Occipital lobe (tissue), 2 donors: Measurements from ENCODE around the gene UBXN11. TPM values are rescaled to one million over a fixed set of nuclear protein-coding genes. Genes with fewer than 3 reads are reported as not detected.

Source experiments
- DNase-seq: peaks from one replicate; lab custom pipeline; 2025; lab: John Stamatoyannopoulos, UW
- total RNA-seq: library from RNA; depleted of rRNA; stranded (reverse); fragments of >200 nt; gene quantifications from one replicate; pipeline ENCODE4 v1.2.3, GENCODE V29; 2014

Gene UBXN11
- total RNA-seq, 1 donor from 2014 or later, result 5.0 TPM

GRCh38 chr1:26268290-26269197 is 37.9 kb downstream of the UBXN11 start:
- DNase-seq, result no peak

GRCh38 chr1:26265405-26265804 is 41.0 kb downstream of the UBXN11 start:
- DNase-seq, result no peak

DNA sequence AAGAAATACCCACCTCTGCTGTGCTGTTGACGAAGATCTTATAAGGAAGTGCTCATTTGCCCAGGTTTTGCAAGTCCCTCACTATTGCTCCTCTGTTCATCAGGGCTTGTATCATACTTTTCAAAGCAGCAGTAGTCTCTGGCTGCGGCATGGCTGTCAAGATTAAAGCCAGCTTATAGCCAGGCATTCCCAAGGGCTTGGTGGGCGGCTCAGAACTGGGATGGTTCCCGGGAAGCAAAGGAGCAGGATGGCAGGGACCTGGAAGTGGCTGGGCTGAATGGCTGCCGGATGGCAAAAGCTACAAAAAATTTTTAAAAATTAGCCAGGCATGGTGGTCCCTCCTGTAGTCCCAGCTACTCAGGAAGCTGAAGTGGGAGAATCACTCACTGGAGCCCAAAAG is 43.2 kb downstream of the UBXN11 start:
- no peak for DNase-seq

DNA sequence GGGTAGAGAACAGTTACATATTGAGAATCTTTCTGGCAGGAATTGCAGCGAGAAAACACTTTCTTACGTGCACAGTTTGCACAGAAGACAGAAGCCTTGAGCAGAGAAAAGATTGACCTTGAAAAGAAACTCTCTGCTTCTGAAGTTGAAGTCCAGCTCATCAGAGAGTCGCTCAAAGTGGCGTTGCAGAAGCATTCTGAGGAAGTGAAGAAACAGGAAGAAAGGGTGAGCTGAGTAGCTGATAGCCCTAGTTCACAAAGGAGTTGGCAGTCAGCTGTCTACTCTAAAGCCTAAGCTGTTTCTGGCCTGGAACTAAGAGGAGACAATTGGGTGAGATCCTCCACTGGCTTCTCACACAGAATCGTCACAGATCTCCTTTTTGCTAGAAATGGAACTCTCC is 46.9 kb downstream of the UBXN11 start:
- DNase-seq, result no peak

GRCh38 chr1:26259005-26259404 is 47.4 kb downstream of the UBXN11 start:
- no peak for DNase-seq

GRCh38 chr1:26257222-26257621 is 49.2 kb downstream of the UBXN11 start:
- no peak for DNase-seq

DNA sequence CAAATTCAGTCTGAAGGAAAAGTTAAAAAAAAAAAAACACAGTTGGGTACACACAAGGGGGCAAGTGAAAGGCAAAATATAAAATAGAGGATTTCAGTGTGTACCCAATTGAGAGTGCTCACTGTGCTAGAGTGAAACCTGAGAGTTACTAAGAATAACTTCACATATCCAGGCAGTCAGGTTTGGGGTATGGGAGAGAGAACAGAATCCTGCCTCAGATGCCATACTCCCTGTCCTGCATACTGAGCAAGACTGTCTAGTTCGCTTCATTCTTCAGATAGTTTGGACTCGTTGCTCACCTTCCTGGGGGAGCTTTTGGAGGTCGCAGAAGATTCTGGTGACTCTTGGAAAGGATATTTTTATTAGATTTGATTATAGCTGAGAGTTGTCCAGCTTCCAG is 52.0 kb downstream of the UBXN11 start:
- DNase-seq, result no peak

GRCh38 chr1:26252718-26253117 is 53.7 kb downstream of the UBXN11 start:
- no peak for DNase-seq

DNA sequence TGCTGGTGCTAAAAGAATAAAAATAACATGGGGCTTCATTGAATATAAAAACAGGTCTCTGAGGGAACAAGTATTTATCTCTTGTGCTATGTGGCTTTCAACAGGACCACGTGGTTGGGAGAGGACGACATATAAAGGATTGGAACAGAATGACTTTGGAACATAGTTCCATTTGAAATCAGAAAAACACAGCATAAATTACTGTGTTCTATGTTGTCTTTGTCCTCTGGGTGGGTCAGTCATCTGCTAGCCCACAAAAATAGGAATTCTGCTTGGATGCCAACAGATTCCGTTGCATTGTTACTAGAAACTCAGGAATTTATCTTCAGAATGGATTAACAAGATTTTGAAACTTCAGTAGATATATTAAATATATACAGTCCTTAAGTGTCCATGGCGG is 66.5 kb downstream of the UBXN11 start:
- DNase-seq, result peak; percentile 7

DNA sequence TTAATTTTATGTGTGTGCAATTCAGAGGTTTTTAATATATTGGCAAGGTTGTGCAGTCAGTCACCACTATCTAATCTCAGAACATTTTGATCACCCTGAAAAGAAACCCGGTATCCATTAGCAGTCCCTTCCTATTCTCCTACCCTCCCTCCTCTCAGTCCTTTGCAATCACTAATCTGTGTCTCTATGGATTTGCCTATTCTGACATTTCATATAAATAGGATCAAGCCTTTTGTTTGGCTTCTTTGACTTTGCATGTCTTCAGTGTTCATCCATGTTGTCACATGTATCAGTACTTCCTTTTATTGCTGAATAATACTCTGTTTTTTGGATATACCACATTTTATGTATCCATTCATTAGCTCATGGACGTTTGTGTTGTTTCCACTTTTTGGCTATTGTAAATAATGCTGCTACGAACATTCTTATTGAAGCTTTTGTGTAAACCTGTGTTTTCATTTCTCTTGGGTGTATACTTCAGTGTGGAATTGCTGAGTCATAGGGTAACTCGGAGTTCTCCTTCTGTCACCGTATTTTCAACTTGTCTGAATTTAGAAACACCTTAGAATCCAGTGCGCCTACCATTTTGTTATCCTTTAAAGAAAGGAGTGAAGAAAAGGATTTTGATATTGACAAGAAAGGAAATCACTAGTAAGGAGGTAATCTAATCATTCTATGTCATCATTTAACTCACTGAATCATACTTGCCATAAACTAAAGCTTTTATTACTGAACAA is 69.0 kb downstream of the UBXN11 start:
- no peak for DNase-seq

DNA sequence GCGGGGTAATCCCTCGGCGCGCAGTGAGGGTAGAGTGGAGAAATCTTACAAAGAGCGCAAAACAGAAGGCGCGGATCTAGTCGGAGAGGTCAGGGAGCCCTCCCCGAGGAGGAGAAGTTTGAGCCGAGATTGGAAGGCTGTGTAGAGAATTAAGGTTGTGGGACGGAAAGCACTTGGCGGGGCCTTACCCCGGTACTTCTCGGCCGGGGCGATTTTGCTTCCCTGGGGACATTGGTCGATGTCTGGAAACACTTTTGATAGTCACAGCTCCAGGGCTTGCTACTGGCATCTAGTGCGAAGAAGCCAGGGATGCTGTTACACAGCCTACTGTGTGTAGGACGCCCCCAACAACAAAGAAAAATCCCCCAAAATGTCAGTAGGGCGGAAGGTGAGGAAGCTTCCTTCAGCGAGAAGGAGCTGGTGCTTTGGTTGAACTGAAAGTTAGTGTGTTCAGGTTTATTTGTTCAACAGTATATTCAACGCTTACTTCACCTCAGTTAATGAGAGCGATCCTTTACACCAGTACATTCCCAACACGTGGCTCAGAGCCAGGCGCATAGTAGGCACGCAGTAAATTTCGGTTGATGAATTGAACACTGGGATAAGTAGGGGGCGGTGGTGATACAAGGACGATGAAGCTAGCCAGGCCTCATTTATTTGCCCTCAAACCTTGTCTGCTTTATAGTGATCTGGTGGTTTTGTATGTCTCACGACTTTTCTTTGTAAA is 71.6 kb downstream of the UBXN11 start:
- DNase-seq, result no peak

DNA sequence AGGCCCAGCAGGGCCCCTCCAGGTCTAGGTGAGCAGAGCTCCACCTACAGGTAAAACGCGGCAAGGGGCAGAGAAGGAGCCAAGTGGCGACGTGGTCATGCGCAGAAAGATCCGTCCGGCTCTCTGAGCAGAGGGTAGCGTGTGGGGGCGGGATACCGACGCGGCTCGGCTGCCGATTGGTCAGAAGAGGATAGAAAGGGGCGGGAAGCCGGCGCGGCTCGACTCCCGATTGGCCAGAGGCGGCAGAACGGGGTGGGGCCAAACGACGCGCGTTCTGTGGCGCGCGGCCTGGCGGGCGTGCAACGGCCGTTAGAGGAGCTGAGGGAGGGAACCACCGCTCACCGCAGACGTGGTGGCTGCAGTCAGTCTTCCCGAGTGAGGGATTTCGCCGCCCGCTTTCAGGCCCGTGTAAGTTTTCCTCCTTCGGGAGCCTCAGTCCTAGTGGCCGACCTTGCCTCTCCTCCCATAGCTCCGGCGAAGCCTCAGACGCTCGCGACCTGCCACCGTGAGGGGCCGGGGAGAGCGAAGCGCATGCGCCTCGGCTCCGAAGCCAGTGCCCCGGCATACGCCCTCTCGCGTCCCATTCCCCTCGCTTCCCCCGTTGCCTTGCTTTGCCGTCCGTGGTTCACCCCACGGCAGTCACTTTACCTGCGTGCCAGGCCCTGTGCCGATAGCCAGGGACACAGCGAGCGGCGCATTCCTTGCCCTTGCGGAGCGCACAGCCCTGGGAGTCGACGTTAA is 72.4 kb downstream of the UBXN11 start, which contains the start of gene CEP85:
CEP85 (plus strand) TSS at position 298 of the 741 bp plus-strand sequence. CDS start 5,584 bp downstream, outside the sequence.
- DNase-seq, result peak; percentile 97

Other genes starting within 250 kb of the UBXN11 start
- 0.16 TPM for gene TRIM63, start 239.0 kb downstream of the UBXN11 start, total RNA-seq
- gene PDIK1L, start 194.8 kb downstream of the UBXN11 start, total RNA-seq, result 93.6 TPM
- 0.47 TPM for gene FAM110D, start 147.6 kb downstream of the UBXN11 start, total RNA-seq
- gene C1orf232, start 137.7 kb downstream of the UBXN11 start, total RNA-seq, result not detected
- gene ZNF593, start 136.7 kb downstream of the UBXN11 start, total RNA-seq, result 8.0 TPM
- gene ZNF593OS, start 134.8 kb downstream of the UBXN11 start, total RNA-seq, result not detected
- gene CNKSR1, start 129.1 kb downstream of the UBXN11 start, total RNA-seq, result 3.1 TPM
- not detected for gene CATSPER4, start 116.0 kb downstream of the UBXN11 start, total RNA-seq
- gene CEP85, start 72.4 kb downstream of the UBXN11 start, total RNA-seq, result 11.5 TPM
- 8.4 TPM for gene SH3BGRL3, start 26.6 kb downstream of the UBXN11 start, total RNA-seq
- gene CD52, start 11.3 kb upstream of the UBXN11 start, total RNA-seq, result 1.1 TPM
- gene CRYBG2, start 47.5 kb upstream of the UBXN11 start, total RNA-seq, result 1.1 TPM
- gene ZNF683, start 66.1 kb upstream of the UBXN11 start, total RNA-seq, result not detected
- not detected for gene LIN28A, start 104.2 kb upstream of the UBXN11 start, total RNA-seq
- gene DHDDS, start 125.7 kb upstream of the UBXN11 start, total RNA-seq, result 27.3 TPM
- gene HMGN2, start 165.8 kb upstream of the UBXN11 start, total RNA-seq, result 228 TPM
- gene RPS6KA1, start 223.1 kb upstream of the UBXN11 start, total RNA-seq, result 4.2 TPM